Measurements from ENCODE around the gene ANKMY1.

ANKMY1 gene

GRCh38 chr2:240437551-240437860 lies 120.3 kb downstream of the ANKMY1 start:
- DNase-seq = no peak

- peak in 2 of 56 donors; percentile 21 to 42 for DNase-seq
Observed at GRCh38 chr2:240436683-240437550, 120.9 kb downstream of the ANKMY1 start.

GRCh38 chr2:240435948-240436682 lies 121.7 kb downstream of the ANKMY1 start:
- DNase-seq = no peak

- DNase-seq = peak in 36 of 56 donors; percentile 53 to 84 (median 74)
Observed at GRCh38 chr2:240435457-240435947, 122.3 kb downstream of the ANKMY1 start, which contains the start of gene GPC1. TSS of gene GPC1 (plus strand) at chr2:240435663. CDS start at chr2:240435919, 256 bp downstream.

- DNase-seq = peak in 54 of 56 donors; percentile 39 to 93 (median 80)
Observed at GRCh38 chr2:240434728-240435456, 122.9 kb downstream of the ANKMY1 start.

- DNase-seq = peak in 3 of 56 donors; percentile 27 to 54 (median 29)
Observed at GRCh38 chr2:240433973-240434727, 123.6 kb downstream of the ANKMY1 start.

GRCh38 chr2:240432820-240433801 lies 124.7 kb downstream of the ANKMY1 start:
- no peak for DNase-seq

GRCh38 chr2:240432430-240432819 lies 125.4 kb downstream of the ANKMY1 start:
- no peak for DNase-seq

- no peak for DNase-seq
Observed at GRCh38 chr2:240431661-240432424, 125.9 kb downstream of the ANKMY1 start.

- no peak for DNase-seq
Observed at GRCh38 chr2:240431271-240431660, 126.5 kb downstream of the ANKMY1 start.

GRCh38 chr2:240430595-240430994 lies 127.2 kb downstream of the ANKMY1 start:
- DNase-seq = no peak

GRCh38 chr2:240429872-240430491 lies 127.8 kb downstream of the ANKMY1 start:
- no peak for DNase-seq

Data from amygdala (tissue), 56 donors.